DMS53 (cell line): Measurements from ENCODE around the gene SLCO3A1.

Source experiments
- DNase-seq: peaks from one replicate; lab custom pipeline; 2025; lab: John Stamatoyannopoulos, UW

SLCO3A1 gene

GRCh38 chr15:91853511-91853947 lies at the start of gene SLCO3A1:
SLCO3A1 (plus strand) TSS chr15:91853708.
- DNase-seq = peak; percentile 77

- DNase-seq = peak; percentile 94
Measured at GRCh38 chr15:91807122-91807521, 46.4 kb upstream of the SLCO3A1 start.

GRCh38 chr15:91813924-91814323 lies 39.6 kb upstream of the SLCO3A1 start:
- no peak for DNase-seq

- no peak for DNase-seq
Measured at GRCh38 chr15:91816942-91817341, 36.6 kb upstream of the SLCO3A1 start.

- DNase-seq = no peak
Measured at GRCh38 chr15:91821458-91821857, 32.0 kb upstream of the SLCO3A1 start.

- DNase-seq = no peak
Measured at GRCh38 chr15:91824256-91824655, 29.3 kb upstream of the SLCO3A1 start.

GRCh38 chr15:91826443-91826842 lies 27.1 kb upstream of the SLCO3A1 start:
- no peak for DNase-seq

GRCh38 chr15:91833056-91833455 lies 20.5 kb upstream of the SLCO3A1 start:
- no peak for DNase-seq

GRCh38 chr15:91839867-91840266 lies 13.6 kb upstream of the SLCO3A1 start:
- no peak for DNase-seq

- DNase-seq = no peak
Measured at GRCh38 chr15:91841861-91842260, 11.6 kb upstream of the SLCO3A1 start.

GRCh38 chr15:91844341-91844740 lies 9.2 kb upstream of the SLCO3A1 start:
- no peak for DNase-seq

- DNase-seq = peak; percentile 44
Measured at GRCh38 chr15:91844928-91845327, 8.6 kb upstream of the SLCO3A1 start.

- no peak for DNase-seq
Measured at GRCh38 chr15:91845720-91846119, 7.8 kb upstream of the SLCO3A1 start.

- DNase-seq = no peak
Measured at GRCh38 chr15:91849180-91849579, 4.3 kb upstream of the SLCO3A1 start.

GRCh38 chr15:91849749-91850161 lies 3.8 kb upstream of the SLCO3A1 start:
- DNase-seq = peak; percentile 61

- peak; percentile 79 for DNase-seq
Measured at GRCh38 chr15:91852741-91853510, 582 bp upstream of the SLCO3A1 start.

- peak; percentile 65 for DNase-seq
Measured at GRCh38 chr15:91853948-91854638, 585 bp downstream of the SLCO3A1 start.

GRCh38 chr15:91854639-91854990 lies 1.1 kb downstream of the SLCO3A1 start:
- peak; percentile 42 for DNase-seq

- no peak for DNase-seq
Measured at GRCh38 chr15:91855241-91855640, 1.7 kb downstream of the SLCO3A1 start.

GRCh38 chr15:91855684-91856489 lies 2.4 kb downstream of the SLCO3A1 start:
- peak; percentile 74 for DNase-seq

- DNase-seq = no peak
Measured at GRCh38 chr15:91857224-91857585, 3.7 kb downstream of the SLCO3A1 start.

- no peak for DNase-seq
Measured at GRCh38 chr15:91857772-91858171, 4.3 kb downstream of the SLCO3A1 start.

GRCh38 chr15:91860498-91860897 lies 7.0 kb downstream of the SLCO3A1 start:
- DNase-seq = no peak
